OCI-LY7 (cell line): ENCODE results near the gene TMEM87A. TPM values are rescaled to one million over a fixed set of nuclear protein-coding genes. Genes with fewer than 3 reads are reported as not detected.

Experiments used
- BruUV-seq: library from RNA; stranded (reverse); fragments of 400-500 nt; replicated peaks from 2 replicates; lab custom pipeline; 2021; lab: Mats Ljungman, UMichigan
- CTCF ChIA-PET: fragments of 300-600 bp; sonication (Branson Sonifier 250); formaldehyde crosslinking; loops from one replicate; lab custom pipeline; 2022; ENCODE audit warnings: antibody characterized with exemption; ENCODE audit not compliant: unreplicated experiment; lab: Charles Lee
- POLR2A ChIA-PET: fragments of 300-600 bp; sonication (Branson Sonifier 250); formaldehyde crosslinking; loops from one replicate; lab custom pipeline; 2022; ENCODE audit warnings: antibody characterized with exemption; lab: Charles Lee
- DNase-seq: peaks from one replicate; pipeline ENCODE4 v3.0.0-alpha.2; 2015; ENCODE audit warnings: low spot score
- H2AFZ ChIP-seq: fragments of 200-600 bp; sonication (generic), shearing (Covaris generic); 2 replicates; pipeline ENCODE4 v1.6.1; 2014; ENCODE audit warnings: mild to moderate bottlenecking, antibody characterized with exemption, low read length, moderate library complexity
- H3K27ac ChIP-seq: fragments of 200-600 bp; sonication (generic); 2 replicates; pipeline ENCODE4 v1.5.1; 2014; ENCODE audit warnings: mixed run types, low read depth, mild to moderate bottlenecking, moderate library complexity, low read length, inconsistent platforms; ENCODE audit not compliant: poor library complexity, severe bottlenecking
- H3K36me3 ChIP-seq: fragments of 200-600 bp; sonication (generic); 2 replicates; pipeline ENCODE4 v1.6.1; 2014; ENCODE audit warnings: mild to moderate bottlenecking, antibody characterized with exemption, low read length, moderate library complexity, mixed read lengths; ENCODE audit not compliant: insufficient read depth
- H3K4me1 ChIP-seq: fragments of 200-600 bp; sonication (generic); 2 replicates; pipeline ENCODE4 v1.5.1; 2014; ENCODE audit warnings: mild to moderate bottlenecking, low read length; ENCODE audit not compliant: insufficient read depth, poor library complexity, severe bottlenecking
- H3K4me2 ChIP-seq: fragments of 200-600 bp; sonication (generic); 2 replicates; pipeline ENCODE4 v1.6.1; 2014; ENCODE audit warnings: mild to moderate bottlenecking, low read length
- H3K4me3 ChIP-seq: fragments of 200-600 bp; sonication (generic); 2 replicates; pipeline ENCODE4 v1.5.1; 2014; ENCODE audit warnings: mild to moderate bottlenecking, low read depth, low read length; ENCODE audit not compliant: poor library complexity, severe bottlenecking
- H3K79me2 ChIP-seq: fragments of 200-600 bp; sonication (generic); 2 replicates; pipeline ENCODE4 v1.6.1; 2016; ENCODE audit warnings: low read depth, mild to moderate bottlenecking, low read length, moderate library complexity, mixed read lengths; ENCODE audit not compliant: insufficient read depth
- H3K9me2 ChIP-seq: fragments of 200-600 bp; sonication (generic); 2 replicates; pipeline ENCODE4 v1.6.1; 2016; ENCODE audit warnings: mild to moderate bottlenecking, low read length, mixed read lengths; ENCODE audit not compliant: insufficient read depth
- H3K9me3 ChIP-seq: fragments of 200-600 bp; sonication (generic); 2 replicates; pipeline ENCODE4 v1.6.1; 2014; ENCODE audit warnings: mild to moderate bottlenecking, mixed run types, low read length, mixed read lengths
- H4K20me1 ChIP-seq: fragments of 200-600 bp; sonication (generic); 2 replicates; pipeline ENCODE4 v1.6.1; 2014; ENCODE audit warnings: mild to moderate bottlenecking, antibody characterized with exemption, low read length, moderate library complexity, mixed read lengths; ENCODE audit not compliant: insufficient read depth
- CTCF ChIP-seq: fragments of 200-600 bp; sonication (generic); conservative IDR thresholded peaks from 2 replicates; pipeline ENCODE4 v1.5.1; 2014; ENCODE audit warnings: mild to moderate bottlenecking, antibody characterized with exemption, low read length, moderate library complexity, mixed read lengths
- EZH2phosphoT487 ChIP-seq: fragments of 200-600 bp; sonication (generic); IDR thresholded peaks from 2 replicates; pipeline ENCODE4 v1.6.1; 2018; ENCODE audit warnings: low read depth, borderline replicate concordance, mild to moderate bottlenecking, mixed run types, antibody characterized with exemption, low read length, moderate library complexity, mixed read lengths
- intact Hi-C: fragments of 100-400 bp; cut with micrococcal nuclease; formaldehyde crosslinking; loops from one replicate; pipeline ENCODE4 v1.10.0; 2022; ENCODE audit not compliant: unreplicated experiment
- total RNA-seq, 2 experiments: library from RNA; depleted of rRNA in 1 of 2; stranded (reverse); fragments of >200 nt in 1 of 2; shearing (Covaris generic) in 1 of 2; gene quantifications; 2 replicates each; pipeline ENCODE4 v1.2.3, GENCODE V29; 2014 to 2022

The TMEM87A gene
- total RNA-seq, 2 experiments from 2014 or later: 23.2 to 24.5 TPM

GRCh38 chr15:42228036-42228435, 45.2 kb downstream of the TMEM87A start:
- H4K20me1 ChIP-seq: no peaks in the 10 kb centered on the region
- no peaks in the 10 kb centered on the region for H3K9me3 ChIP-seq
- H3K27ac ChIP-seq: no peak overlapping the region
- ChIA-PET CTCF (no interaction called here), POLR2A (interaction anchor here (0.6 to 3.9 kb wide), 7 partner anchors 10 to 973 kb away, joined by 3 to 16 read pairs (median 3); partner anchors contain the start of gene VPS39)
- H3K79me2 ChIP-seq: no peaks in the 10 kb centered on the region
- no peaks in the 10 kb centered on the region for H3K9me2 ChIP-seq
- no peak overlapping the region for H3K4me3 ChIP-seq
- H3K4me2 ChIP-seq: no peak overlapping the region
- intact Hi-C loops: no loop called here
- BruUV-seq: no TSS peak
- no peaks in the 10 kb centered on the region for H3K4me1 ChIP-seq
- H3K36me3 ChIP-seq: peaks cover 90% of the 10 kb centered on the region
- TF ChIP-seq CTCF (no peak), EZH2phosphoT487 (no peak)
- H2AFZ ChIP-seq: no peak overlapping the region
- DNase-seq: no peak

DNA sequence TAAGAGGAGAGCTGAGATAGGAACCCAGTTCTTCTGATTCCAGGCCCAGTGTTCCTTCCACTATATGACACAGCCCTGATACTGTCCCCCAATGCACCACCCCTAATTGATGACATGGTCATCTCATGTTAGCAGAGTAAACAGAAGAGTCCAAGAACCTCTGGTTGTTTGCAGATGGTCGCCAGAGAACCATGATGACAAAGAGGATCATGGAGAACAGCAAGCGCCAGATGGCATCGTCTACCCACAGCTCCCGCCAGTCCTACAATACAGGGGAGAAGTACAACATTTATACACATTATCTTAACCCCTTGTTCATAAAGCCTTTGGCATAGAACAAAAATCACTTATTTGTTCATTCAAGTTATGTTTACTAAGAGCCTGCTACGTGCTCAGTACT, 46.6 kb downstream of the TMEM87A start:
- POLR2A ChIA-PET: interaction anchor here (3.9 kb wide), 1 partner anchor 19 kb away, joined by 16 read pairs; the partner anchor contains the start of gene VPS39
- intact Hi-C loops: no loop called here
- no TSS peak for BruUV-seq
- no peaks in the 10 kb centered on the region for H4K20me1 ChIP-seq
- H3K4me3 ChIP-seq: no peak overlapping the region
- H3K9me2 ChIP-seq: no peaks in the 10 kb centered on the region
- H3K4me2 ChIP-seq: no peak overlapping the region
- no peaks in the 10 kb centered on the region for H3K9me3 ChIP-seq
- no peak overlapping the region for H3K27ac ChIP-seq
- no peak for DNase-seq
- no peaks in the 10 kb centered on the region for H3K79me2 ChIP-seq
- no peaks in the 10 kb centered on the region for H3K4me1 ChIP-seq
- peaks cover 78% of the 10 kb centered on the region for H3K36me3 ChIP-seq
- H2AFZ ChIP-seq: no peak overlapping the region
- CTCF ChIA-PET: no interaction called here
- TF ChIP-seq EZH2phosphoT487 (no peak), CTCF (no peak)

DNA sequence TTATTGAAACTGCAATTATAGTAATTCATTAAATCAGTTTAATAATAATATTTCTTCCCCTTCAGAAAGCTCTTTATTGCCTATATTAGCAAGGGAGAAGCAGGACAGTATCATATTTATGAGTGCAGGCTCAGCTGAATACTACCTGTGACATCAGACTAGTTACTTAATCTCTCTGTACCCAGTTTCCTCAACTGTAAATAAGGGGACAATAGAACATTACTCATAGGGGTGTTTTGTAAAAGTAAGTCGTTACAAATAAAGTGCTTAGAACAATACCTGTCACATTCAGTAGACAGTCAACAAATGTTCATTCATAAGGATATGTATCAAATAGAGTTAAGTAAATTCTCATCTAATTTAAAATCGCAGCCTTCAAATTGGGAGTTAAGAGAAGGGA, 53.0 kb downstream of the TMEM87A start:
- Histone ChIP-seq H3K79me2 (no peaks in the 10 kb centered on the region), H3K27ac (peak overlapping the region; percentile 64), H2AFZ (no peak overlapping the region), H3K4me2 (0 out of 2 replicates have a peak overlapping the region, but pooled peaks have one; percentile 50), H3K9me2 (no peaks in the 10 kb centered on the region), H3K4me3 (no peak overlapping the region), H3K36me3 (peaks cover 57% of the 10 kb centered on the region), H3K4me1 (peaks cover 27% of the 10 kb centered on the region), H4K20me1 (no peaks in the 10 kb centered on the region), H3K9me3 (no peaks in the 10 kb centered on the region)
- no TSS peak for BruUV-seq
- TF ChIP-seq CTCF (no peak), EZH2phosphoT487 (no peak)
- intact Hi-C loops: no loop called here
- no peak for DNase-seq
- CTCF ChIA-PET: no interaction called here
- POLR2A ChIA-PET: interaction anchor here (0.6 to 1.5 kb wide), 3 partner anchors 12 to 239 kb away, joined by 3 to 5 read pairs (median 3); partner anchors contain the start of gene VPS39
